SK-N-SH (cell line): ENCODE results near the gene PES1.

ENCODE experiments used
- EP300 ChIP-seq, 2 experiments: IDR thresholded peaks; 2 replicates each; pipeline versions ENCODE4 v1.4.0 to v1.6.1; 2012; ENCODE audit warnings: borderline replicate concordance in 1 of 2, low read depth in 1 of 2, low read length in 1 of 2
- JUND ChIP-seq: IDR thresholded peaks from 2 replicates; pipeline ENCODE4 v1.4.0; 2012
- RXRA ChIP-seq: IDR thresholded peaks from 2 replicates; pipeline ENCODE4 v1.4.0; 2012; ENCODE audit warnings: low read depth, mild to moderate bottlenecking, borderline replicate concordance
- TEAD4 ChIP-seq: IDR thresholded peaks from 2 replicates; pipeline ENCODE4 v1.4.0; 2012; ENCODE audit warnings: mild to moderate bottlenecking, borderline replicate concordance; ENCODE audit not compliant: insufficient read depth
- YY1 ChIP-seq: IDR thresholded peaks from 2 replicates; pipeline ENCODE4 v1.4.0; 2012; ENCODE audit warnings: low read depth, mild to moderate bottlenecking
- TF ChIP-seq, protein P1 (sequence below): fragments of 200-600 bp; sonication (generic); IDR thresholded peaks from 2 replicates; pipeline ENCODE4 v1.6.1; 2017; ENCODE audit warnings: antibody characterized with exemption, mild to moderate bottlenecking, moderate library complexity
- TF ChIP-seq, protein P2 (sequence below): fragments of 150-350 bp; IDR thresholded peaks from 2 replicates; pipeline ENCODE4 v1.6.1; 2017; ENCODE audit warnings: antibody characterized with exemption, low read length, low read depth, borderline replicate concordance
- TF ChIP-seq, protein P3 (sequence below): IDR thresholded peaks from 2 replicates; pipeline ENCODE4 v1.6.1; 2012; ENCODE audit warnings: mild to moderate bottlenecking, low read depth, low read length, moderate library complexity

DNA sequence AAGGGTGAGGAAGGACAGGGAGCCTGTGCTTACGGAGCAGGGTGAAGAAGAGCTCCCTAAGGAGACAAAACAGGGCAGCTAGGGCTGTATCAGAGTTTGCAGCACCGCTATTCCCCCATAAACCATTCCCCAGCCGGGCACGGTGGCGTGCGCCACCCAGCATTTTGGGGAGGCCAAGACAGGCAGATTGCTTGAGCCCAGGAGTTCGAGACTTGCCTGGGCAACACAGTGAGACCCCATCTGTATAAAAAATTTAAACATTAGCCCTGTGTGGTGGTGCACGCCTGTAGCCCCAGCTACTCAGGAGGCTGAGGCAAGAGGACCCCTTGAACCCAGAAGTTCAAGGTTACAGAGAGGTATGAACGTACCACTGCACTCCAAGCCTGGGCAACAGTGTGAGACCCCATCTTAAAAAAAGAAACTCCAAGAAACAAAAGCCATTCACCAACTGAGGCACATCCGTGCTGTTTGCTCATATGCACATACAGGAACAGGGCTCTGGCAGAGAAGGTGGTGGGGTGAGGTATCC lies 22.0 kb downstream of the PES1 start:
- TF ChIP-seq JUND, result no peak
- TF ChIP-seq, protein P1, sequence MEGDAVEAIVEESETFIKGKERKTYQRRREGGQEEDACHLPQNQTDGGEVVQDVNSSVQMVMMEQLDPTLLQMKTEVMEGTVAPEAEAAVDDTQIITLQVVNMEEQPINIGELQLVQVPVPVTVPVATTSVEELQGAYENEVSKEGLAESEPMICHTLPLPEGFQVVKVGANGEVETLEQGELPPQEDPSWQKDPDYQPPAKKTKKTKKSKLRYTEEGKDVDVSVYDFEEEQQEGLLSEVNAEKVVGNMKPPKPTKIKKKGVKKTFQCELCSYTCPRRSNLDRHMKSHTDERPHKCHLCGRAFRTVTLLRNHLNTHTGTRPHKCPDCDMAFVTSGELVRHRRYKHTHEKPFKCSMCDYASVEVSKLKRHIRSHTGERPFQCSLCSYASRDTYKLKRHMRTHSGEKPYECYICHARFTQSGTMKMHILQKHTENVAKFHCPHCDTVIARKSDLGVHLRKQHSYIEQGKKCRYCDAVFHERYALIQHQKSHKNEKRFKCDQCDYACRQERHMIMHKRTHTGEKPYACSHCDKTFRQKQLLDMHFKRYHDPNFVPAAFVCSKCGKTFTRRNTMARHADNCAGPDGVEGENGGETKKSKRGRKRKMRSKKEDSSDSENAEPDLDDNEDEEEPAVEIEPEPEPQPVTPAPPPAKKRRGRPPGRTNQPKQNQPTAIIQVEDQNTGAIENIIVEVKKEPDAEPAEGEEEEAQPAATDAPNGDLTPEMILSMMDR, result no peak
- TF ChIP-seq YY1, result no peak
- no peak for TF ChIP-seq EP300 (IDR thresholded peaks at IDR 0.05; ENCODE audit: borderline replicate concordance in 1 of 2, low read depth in 1 of 2, low read length in 1 of 2)
- TF ChIP-seq, protein P2, sequence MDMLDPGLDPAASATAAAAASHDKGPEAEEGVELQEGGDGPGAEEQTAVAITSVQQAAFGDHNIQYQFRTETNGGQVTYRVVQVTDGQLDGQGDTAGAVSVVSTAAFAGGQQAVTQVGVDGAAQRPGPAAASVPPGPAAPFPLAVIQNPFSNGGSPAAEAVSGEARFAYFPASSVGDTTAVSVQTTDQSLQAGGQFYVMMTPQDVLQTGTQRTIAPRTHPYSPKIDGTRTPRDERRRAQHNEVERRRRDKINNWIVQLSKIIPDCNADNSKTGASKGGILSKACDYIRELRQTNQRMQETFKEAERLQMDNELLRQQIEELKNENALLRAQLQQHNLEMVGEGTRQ, result no peak
- TF ChIP-seq, protein P3, sequence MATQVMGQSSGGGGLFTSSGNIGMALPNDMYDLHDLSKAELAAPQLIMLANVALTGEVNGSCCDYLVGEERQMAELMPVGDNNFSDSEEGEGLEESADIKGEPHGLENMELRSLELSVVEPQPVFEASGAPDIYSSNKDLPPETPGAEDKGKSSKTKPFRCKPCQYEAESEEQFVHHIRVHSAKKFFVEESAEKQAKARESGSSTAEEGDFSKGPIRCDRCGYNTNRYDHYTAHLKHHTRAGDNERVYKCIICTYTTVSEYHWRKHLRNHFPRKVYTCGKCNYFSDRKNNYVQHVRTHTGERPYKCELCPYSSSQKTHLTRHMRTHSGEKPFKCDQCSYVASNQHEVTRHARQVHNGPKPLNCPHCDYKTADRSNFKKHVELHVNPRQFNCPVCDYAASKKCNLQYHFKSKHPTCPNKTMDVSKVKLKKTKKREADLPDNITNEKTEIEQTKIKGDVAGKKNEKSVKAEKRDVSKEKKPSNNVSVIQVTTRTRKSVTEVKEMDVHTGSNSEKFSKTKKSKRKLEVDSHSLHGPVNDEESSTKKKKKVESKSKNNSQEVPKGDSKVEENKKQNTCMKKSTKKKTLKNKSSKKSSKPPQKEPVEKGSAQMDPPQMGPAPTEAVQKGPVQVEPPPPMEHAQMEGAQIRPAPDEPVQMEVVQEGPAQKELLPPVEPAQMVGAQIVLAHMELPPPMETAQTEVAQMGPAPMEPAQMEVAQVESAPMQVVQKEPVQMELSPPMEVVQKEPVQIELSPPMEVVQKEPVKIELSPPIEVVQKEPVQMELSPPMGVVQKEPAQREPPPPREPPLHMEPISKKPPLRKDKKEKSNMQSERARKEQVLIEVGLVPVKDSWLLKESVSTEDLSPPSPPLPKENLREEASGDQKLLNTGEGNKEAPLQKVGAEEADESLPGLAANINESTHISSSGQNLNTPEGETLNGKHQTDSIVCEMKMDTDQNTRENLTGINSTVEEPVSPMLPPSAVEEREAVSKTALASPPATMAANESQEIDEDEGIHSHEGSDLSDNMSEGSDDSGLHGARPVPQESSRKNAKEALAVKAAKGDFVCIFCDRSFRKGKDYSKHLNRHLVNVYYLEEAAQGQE, result no peak
- TF ChIP-seq RXRA, result no peak
- no peak for TF ChIP-seq TEAD4
